HG03064 (cell line): Measurements from ENCODE around the gene GRM5.

ENCODE experiments used
- ATAC-seq: cut with Tn5 transposase; IDR thresholded peaks from one replicate; pipeline ENCODE4 v1.9.1; 2021; ENCODE audit warnings: low read depth; ENCODE audit not compliant: unreplicated experiment

The GRM5 gene

GRCh38 chr11:88739524-88739923, 326.3 kb downstream of the GRM5 start:
- no peak for ATAC-seq

DNA sequence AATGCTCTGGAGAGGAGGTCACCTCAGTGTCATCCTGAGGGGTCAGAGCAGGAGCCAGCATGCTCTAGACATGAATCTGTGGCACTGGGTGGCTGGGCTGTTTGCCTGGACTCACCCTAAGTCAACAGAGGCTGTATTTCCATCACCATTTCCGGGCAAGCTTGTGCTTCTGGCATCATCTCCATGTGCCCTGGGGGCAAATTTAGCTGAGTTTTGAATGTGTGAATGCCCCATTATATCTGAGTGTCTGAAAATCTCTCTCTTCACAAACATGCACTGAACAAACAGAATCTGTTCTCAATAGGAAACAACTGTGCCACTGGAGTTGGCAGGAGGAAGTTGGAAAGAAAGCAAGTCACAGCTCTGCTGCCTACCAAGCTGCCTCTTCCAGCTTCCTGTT, 356.2 kb downstream of the GRM5 start:
- ATAC-seq, result no peak

DNA sequence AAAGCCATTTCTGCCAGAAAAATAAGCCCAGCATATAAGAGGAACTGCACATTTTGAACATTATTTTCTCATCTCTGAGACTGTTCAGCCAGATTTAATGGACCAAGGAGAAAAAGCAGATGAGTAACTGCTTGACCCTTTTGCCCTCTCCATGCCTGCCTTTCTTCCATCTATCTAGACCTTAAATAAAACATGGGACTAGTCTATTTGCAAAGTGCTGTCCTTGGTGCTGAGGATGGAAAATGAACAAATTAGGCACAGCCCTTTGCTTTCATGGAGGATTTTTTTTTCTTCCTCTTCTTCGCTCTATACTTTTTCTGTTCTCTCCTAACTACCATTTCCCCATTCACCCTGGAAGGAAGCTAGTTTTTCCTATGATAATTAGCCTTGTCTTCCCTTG, 361.3 kb downstream of the GRM5 start:
- no peak for ATAC-seq

DNA sequence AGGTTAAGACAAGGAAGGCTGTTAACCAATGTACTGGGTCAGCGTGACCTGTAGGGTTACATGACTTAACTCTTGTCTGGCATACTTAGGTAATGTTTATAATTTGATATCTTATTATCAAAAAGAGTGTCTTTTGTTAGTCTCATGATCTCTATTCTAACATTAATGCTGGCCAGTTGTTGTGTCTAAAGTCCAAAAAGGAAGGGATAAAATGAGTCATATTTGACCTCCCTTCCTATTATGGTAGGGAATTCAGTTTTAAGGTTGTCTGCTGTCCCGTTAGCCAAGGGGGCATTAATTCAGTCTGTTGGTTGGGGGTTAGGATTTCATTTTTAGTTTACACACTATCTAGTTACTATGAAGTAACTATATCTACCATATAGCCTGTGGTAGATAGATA, 364.0 kb downstream of the GRM5 start:
- no peak for ATAC-seq

- ATAC-seq, result no peak
Measured at GRCh38 chr11:88697139-88697538, 368.6 kb downstream of the GRM5 start.

DNA sequence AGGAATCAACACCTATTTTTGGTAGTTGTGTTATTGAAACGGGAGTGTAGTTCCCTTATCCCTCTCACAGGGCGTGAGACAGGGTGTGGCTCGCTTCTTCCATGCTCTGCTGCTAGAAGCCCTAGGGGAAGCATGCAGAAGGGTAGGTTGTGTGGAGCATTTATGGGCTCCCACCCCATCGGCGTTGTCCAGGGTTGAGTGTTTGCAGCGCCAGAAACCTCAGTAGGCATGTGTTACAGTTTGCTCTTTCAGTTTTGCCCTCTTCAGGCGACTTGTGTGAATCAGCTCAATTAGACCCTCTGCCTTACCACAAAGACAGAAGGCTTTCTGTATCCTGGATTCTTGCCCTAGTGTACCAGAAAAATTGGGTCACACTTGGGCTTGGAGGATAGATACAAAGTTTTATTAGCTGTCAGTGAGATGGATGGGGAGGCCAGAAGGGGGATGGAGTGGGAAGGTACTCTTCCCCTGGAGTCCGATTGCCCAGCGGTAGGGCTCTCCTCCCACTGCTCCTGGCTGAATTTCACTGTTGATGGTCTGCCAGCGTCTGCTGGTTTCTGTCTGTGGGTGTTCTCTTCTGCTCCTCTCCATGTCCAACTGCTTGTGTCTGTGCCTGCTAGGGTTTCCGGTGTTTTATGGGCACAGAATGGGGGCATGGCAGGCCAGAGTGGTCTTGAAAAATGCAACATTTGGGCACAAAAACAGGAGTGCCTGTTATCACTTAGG, 369.9 kb downstream of the GRM5 start:
- ATAC-seq, result no peak

GRCh38 chr11:88692306-88693086, 373.3 kb downstream of the GRM5 start:
- ATAC-seq, result no peak

DNA sequence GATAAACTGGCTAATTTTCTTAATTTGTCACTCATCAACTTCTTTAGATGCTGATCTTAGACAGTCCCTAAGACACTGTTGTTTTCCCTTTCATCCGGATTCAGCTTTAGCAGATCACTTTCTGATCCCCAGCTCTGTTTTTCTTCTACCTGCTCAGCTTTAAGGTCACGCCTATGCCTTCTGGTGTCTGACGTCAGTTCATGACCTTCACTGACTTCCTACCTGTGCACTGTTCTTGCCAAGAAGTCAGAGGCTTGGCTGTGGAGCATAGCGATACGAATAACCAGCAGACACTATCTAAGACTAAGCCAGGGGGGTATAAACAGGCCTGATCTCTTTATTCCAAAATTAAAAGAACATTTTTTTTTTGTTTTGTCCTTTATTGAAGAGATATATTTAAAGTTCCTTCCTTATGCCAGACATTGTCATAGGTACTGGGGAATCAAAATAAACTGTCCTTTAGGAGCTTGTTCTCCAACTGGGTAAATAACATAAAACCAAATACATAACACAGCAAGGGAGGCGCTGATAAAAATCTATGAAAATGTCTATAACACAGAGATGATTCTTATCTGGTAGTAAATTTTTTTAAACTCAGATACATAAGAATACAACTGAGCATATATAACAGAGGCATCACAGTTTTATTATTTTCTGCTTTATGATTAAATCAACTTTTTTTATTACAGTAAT, 376.1 kb downstream of the GRM5 start:
- no peak for ATAC-seq

DNA sequence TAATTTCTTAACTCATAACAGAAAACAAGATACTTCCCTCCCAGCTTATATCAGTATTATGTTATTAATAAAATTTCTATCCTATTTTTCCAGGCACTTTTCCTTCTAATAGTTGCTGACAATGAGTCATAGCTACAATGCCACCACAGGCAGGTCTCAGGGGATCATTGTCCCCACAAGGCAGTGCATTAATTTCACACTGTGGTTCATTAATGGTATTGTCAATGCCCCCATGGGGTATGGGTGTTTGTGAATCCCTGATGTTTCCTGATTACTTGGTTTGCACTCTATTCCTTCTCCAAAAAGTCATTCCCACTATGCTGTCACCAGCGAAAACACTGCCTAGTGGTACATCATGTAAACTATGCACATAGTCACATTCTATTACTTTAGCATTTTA, 382.8 kb downstream of the GRM5 start:
- ATAC-seq, result no peak

DNA sequence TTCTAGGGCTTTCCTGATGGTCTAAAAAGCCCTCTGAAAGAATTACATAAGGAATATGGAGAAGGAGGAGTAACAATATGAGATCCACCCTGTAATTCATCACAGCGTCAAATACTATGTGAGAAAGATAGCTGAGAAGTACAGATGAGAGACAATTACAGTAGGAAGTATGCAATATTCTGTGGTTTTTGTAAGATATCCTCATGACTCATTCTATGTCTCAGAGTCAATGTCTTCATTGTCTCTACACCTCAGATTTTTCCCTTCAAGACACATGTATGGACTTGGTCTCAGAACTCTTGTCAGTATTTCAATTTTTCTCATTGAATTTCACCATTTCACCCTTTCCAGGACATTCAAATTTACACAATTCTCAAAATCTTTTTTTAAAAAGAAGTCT, 385.0 kb downstream of the GRM5 start:
- no peak for ATAC-seq

DNA sequence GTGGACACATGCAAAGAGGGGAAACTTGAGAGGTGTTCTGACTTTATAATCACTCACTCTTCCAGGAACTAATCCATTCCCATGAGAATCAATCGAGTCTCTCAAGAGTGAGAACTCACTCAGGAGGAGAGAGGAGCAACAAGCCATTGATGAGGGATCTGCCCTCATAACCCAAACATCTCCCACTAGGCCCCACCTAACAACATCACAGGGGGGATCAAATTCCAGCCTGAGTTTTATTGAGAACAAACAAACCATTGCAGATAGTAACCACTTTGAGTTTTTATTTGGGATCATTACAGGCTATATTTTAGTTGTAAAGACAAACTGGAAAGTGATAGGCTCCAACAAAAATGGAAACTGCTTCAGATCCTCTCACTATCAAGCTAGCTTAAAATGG, 399.4 kb downstream of the GRM5 start:
- no peak for ATAC-seq

DNA sequence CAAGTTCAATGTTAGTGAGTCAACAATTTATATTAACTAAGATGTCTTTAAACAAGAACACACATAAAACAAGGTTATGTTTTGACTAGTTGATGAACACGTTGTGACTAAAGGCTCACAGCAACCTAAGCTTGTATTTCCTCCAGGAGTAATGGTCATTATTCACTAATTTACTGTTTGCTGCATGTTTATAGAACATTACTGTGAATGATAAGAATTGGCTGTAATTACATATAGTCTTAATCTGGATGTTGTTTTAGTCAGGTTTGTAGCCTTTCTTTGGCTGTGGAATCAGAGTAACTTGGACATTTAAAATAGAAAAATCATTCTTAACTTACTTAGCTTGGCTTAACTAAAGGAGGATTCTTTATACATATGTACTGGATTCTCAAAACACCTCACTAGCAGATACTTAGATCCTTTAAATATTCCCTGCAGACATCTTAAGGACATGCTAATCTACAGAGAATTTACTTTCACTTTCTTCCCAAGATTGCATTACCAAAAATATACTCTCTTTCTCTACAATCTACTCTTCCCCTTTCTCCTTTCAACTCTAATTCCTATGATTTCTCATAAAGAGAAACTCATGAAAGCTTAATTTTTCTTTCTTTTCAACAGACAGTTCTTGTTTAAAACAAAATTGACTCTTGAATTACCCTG, 408.6 kb downstream of the GRM5 start:
- no peak for ATAC-seq

DNA sequence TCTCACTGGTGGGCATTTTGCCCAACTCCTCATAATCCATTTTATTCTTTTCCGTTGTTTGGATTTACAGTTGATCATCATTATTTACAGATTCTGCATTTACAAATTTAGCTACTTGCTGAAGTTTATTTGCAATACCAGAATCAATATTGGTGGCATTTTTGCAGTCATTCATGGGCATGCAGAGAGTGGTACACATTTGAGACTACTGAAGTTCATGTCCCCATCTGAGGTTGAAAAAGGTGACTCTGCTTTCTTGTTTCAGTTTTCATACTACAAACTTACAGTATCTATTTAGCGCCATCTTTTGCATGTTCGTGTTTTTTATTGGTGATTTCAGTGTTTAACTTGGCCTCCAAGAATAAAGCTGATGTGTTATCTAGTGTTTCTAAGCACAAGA, 409.5 kb downstream of the GRM5 start:
- no peak for ATAC-seq

DNA sequence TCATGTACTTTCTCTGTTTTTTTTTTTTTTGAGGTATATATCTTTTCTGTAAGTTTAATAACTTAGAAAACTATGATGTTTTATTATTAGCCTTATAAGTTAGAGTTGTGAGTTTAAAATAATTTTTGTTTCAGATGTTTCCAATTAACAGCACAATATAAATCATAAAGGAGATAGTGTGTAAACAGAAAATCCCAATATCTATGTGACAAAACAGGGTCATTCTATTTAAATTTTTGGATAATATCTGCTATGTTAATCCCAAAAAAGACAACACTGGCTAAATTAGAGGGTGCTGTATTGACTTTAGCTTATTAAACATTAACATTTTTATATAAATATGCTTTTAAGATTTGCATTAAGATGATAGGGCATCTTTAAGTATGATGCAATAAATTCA, 410.1 kb downstream of the GRM5 start:
- no peak for ATAC-seq

DNA sequence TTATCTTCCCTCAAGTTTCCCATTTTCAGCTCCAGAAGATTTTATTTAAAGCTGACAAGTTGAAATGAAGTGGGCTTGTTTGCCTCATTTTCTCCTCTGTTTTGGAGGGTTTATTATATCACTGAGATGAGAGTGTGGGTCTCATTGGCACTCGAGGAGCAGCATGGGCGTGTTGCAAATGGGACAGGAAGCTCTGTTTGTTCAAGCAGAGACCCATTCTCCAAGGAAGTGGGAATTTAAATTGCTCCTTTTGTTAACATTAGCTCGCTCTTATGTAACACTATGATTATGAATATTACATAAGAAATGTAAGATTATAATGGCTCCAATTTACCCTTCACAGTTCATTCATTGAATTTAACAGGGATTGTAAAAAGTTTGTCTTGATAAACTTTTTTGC, 410.6 kb downstream of the GRM5 start:
- ATAC-seq, result no peak

DNA sequence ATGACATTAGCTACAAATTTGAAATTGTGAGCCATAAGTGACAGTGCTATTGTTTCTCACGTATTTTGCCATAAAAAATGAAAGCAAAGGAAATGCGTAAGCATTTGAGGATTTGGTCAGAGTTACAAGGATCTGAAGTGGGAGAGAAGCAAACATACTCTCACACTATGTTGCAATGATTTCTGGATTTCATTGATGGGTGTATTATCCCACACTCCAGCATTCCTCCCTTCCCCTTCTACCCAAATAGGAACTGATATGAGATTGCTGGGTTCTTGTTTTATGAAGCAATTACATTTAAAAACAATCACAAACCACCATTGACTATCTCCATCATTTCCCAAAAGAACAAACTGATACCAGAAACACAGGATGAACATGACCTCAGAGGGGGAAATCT, 414.2 kb downstream of the GRM5 start:
- ATAC-seq, result no peak

- no peak for ATAC-seq
Measured at GRCh38 chr11:88644724-88645123, 421.1 kb downstream of the GRM5 start.

DNA sequence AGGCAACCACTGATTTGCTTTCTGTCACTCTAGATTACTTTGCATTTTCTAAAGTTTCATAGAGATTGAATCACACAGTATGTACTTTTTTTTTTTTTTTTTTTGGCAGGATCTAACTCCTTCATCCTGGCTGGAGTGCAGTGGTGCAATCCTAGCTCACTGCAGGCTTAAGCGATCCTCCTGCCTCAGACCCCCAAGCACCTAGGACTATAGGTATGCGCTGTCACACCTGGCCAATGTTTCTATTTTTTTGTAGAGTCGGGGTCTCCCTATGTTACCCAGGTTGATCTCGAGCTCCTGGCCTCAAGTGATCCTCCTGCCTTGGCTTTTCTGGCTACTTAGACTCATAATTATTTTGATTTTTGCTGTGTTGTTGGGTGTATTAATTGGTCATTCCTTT, 433.6 kb downstream of the GRM5 start:
- no peak for ATAC-seq

- ATAC-seq, result no peak
Measured at GRCh38 chr11:88631497-88631896, 434.3 kb downstream of the GRM5 start.

GRCh38 chr11:88629496-88629895, 436.3 kb downstream of the GRM5 start:
- no peak for ATAC-seq

- ATAC-seq, result no peak
Measured at GRCh38 chr11:88626216-88626615, 439.6 kb downstream of the GRM5 start.
